ENCODE measurements around the gene DEPP1. TPM values are rescaled to one million over a fixed set of nuclear protein-coding genes. Genes with fewer than 3 reads are reported as not detected.

The DEPP1 gene
- total and polyA plus RNA-seq, 7 donors, result 16.0 to 294 (median 53.7) TPM

- WGBS, 2 donors, result 37 to 77% methylated on average over 7 of the region's 7 CpGs
- TF ChIP-seq EP300 (IDR thresholded peaks at IDR 0.05) (no peak), POLR2AphosphoS5 (IDR thresholded peaks at IDR 0.05) (no peak), POLR2A (IDR thresholded peaks at IDR 0.05) (no peak)
- TF ChIP-seq, protein P1, sequence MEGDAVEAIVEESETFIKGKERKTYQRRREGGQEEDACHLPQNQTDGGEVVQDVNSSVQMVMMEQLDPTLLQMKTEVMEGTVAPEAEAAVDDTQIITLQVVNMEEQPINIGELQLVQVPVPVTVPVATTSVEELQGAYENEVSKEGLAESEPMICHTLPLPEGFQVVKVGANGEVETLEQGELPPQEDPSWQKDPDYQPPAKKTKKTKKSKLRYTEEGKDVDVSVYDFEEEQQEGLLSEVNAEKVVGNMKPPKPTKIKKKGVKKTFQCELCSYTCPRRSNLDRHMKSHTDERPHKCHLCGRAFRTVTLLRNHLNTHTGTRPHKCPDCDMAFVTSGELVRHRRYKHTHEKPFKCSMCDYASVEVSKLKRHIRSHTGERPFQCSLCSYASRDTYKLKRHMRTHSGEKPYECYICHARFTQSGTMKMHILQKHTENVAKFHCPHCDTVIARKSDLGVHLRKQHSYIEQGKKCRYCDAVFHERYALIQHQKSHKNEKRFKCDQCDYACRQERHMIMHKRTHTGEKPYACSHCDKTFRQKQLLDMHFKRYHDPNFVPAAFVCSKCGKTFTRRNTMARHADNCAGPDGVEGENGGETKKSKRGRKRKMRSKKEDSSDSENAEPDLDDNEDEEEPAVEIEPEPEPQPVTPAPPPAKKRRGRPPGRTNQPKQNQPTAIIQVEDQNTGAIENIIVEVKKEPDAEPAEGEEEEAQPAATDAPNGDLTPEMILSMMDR (IDR thresholded peaks at IDR 0.05), result no peak
- H3K27me3 ChIP-seq, result no peaks in the 10 kb centered on the region
- DNase-seq, result peak; percentile 63
- no peaks in the 10 kb centered on the region for H3K9me3 ChIP-seq
- H3K4me1 ChIP-seq, result peaks cover 0 to 59% (median 34%) of the 10 kb centered on the region in 4 donors
- peaks cover 0 to 3% (median 0%) of the 10 kb centered on the region in 4 donors for H3K36me3 ChIP-seq
- intact Hi-C loops (cut with DNase I), result no loop called here
- peak overlapping the region; percentile 90 to 93 (median 91) for H3K27ac ChIP-seq
- H3K4me3 ChIP-seq, result peak overlapping the region; percentile 65 to 74 (median 69)
These were observed 18.0 kb downstream of the DEPP1 start for GRCh38 chr10:44960482-44961229.

GRCh38 chr10:44960088-44960460, 18.5 kb downstream of the DEPP1 start:
- WGBS, 2 donors, result 15 to 58% methylated on average over 8 of the region's 8 CpGs
- Histone ChIP-seq H3K4me3 (peak overlapping the region; percentile 65 to 74 (median 69)), H3K27me3 (no peaks in the 10 kb centered on the region), H3K9me3 (no peaks in the 10 kb centered on the region), H3K36me3 (peaks cover 0 to 6% (median 0%) of the 10 kb centered on the region in 4 donors), H3K27ac (peak overlapping the region; percentile 90 to 93 (median 91)), H3K4me1 (peaks cover 0 to 54% (median 34%) of the 10 kb centered on the region in 4 donors)
- DNase-seq, result no peak
- intact Hi-C loops (cut with DNase I), result no loop called here
- TF ChIP-seq POLR2AphosphoS5 (IDR thresholded peaks at IDR 0.05), result no peak
- TF ChIP-seq EP300 (IDR thresholded peaks at IDR 0.05), result no peak
- TF ChIP-seq POLR2A (IDR thresholded peaks at IDR 0.05), result no peak
- TF ChIP-seq, protein P1 (IDR thresholded peaks at IDR 0.05), result no peak

GRCh38 chr10:44959247-44960087, 19.1 kb downstream of the DEPP1 start, which contains the start of gene RASSF4:
Gene RASSF4, plus strand, starts transcription at chr10:44959802. Its CDS starts 10,401 bp downstream, at chr10:44970203.
- Histone ChIP-seq H3K27me3 (no peaks in the 10 kb centered on the region), H3K36me3 (peaks cover 0 to 6% (median 0%) of the 10 kb centered on the region in 4 donors), H3K9me3 (no peaks in the 10 kb centered on the region), H3K4me3 (peak within 1 kb of the TSS; percentile 65 to 74 (median 69)), H3K27ac (peak within 1 kb of the TSS; percentile 90 to 93 (median 91)), H3K4me1 (peaks cover 0 to 49% (median 30%) of the 10 kb centered on the region in 4 donors)
- intact Hi-C loops (cut with DNase I), result loop anchor here (1.0 to 2.0 kb wide), 3 partner anchors 15 to 41 kb away; partner anchors contain the start of gene ZNF22
- 0 to 1% methylated on average over 74 of the region's 74 CpGs for WGBS, 2 donors
- TF ChIP-seq POLR2A (IDR thresholded peaks at IDR 0.05) (peak; percentile 70 to 87), EP300 (IDR thresholded peaks at IDR 0.05) (no peak), POLR2AphosphoS5 (IDR thresholded peaks at IDR 0.05) (peak; percentile 83 to 96 (median 92))
- TF ChIP-seq, protein P1 (IDR thresholded peaks at IDR 0.05), result no peak
- peak; percentile 96 for DNase-seq

GRCh38 chr10:44958898-44959246, 19.7 kb downstream of the DEPP1 start:
- intact Hi-C loops (cut with DNase I), result loop anchor here (1.0 to 2.0 kb wide), 3 partner anchors 15 to 42 kb away; partner anchors contain the start of gene ZNF22
- peaks cover 0 to 43% (median 27%) of the 10 kb centered on the region in 4 donors for H3K4me1 ChIP-seq
- H3K36me3 ChIP-seq, result peaks cover 0 to 6% (median 0%) of the 10 kb centered on the region in 4 donors

More at GRCh38 chr10:44958898-44959246, 19.7 kb downstream of the DEPP1 start:
- 1 to 7% methylated on average over 6 of the region's 6 CpGs for WGBS, 2 donors
- H3K27ac ChIP-seq, result peak overlapping the region; percentile 90 to 93 (median 91)
- DNase-seq, result no peak
- TF ChIP-seq, protein P1 (IDR thresholded peaks at IDR 0.05), result no peak
- TF ChIP-seq POLR2A (IDR thresholded peaks at IDR 0.05), result no peak
- no peak for TF ChIP-seq EP300 (IDR thresholded peaks at IDR 0.05)
- TF ChIP-seq POLR2AphosphoS5 (IDR thresholded peaks at IDR 0.05), result no peak
- H3K9me3 ChIP-seq, result no peaks in the 10 kb centered on the region
- H3K27me3 ChIP-seq, result no peaks in the 10 kb centered on the region
- H3K4me3 ChIP-seq, result peak overlapping the region; percentile 65 to 74 (median 69)
